ENCODE measurements around the gene OSGIN1. TPM values are rescaled to one million over a fixed set of nuclear protein-coding genes. Genes with fewer than 3 reads are reported as not detected.

The OSGIN1 gene
- total and polyA plus RNA-seq, 8 donors, result 2.6 to 28.6 (median 10.2) TPM

GRCh38 chr16:83917152-83918120 lies 35.6 kb upstream of the OSGIN1 start:
- WGBS, 5 donors, result 95 to 97% (median 96%) methylated on average over 34 to 51 of the region's 51 CpGs
- Histone ChIP-seq H3K27me3 (no peaks in the 10 kb centered on the region), H3K4me1 (peaks cover 0 to 5% (median 0%) of the 10 kb centered on the region in 4 donors), H3K9me3 (no peaks in the 10 kb centered on the region), H3K4me3 (no peak overlapping the region), H3K27ac (no peak overlapping the region), H3K36me3 (peaks cover 69 to 100% (median 95%) of the 10 kb centered on the region in 4 donors)
- DNase-seq, result no peak
- intact Hi-C loops (cut with DNase I; ENCODE audit: low total_unique reads), result no loop called here
- TF ChIP-seq POLR2A (IDR thresholded peaks at IDR 0.05) (no peak), POLR2AphosphoS5 (IDR thresholded peaks at IDR 0.05) (no peak), EP300 (IDR thresholded peaks at IDR 0.05) (no peak), CTCF (IDR thresholded peaks at IDR 0.05) (no peak)

GRCh38 chr16:83920894-83921491 lies 32.0 kb upstream of the OSGIN1 start:
- Histone ChIP-seq H3K4me1 (no peaks in the 10 kb centered on the region), H3K27ac (no peak overlapping the region), H3K27me3 (no peaks in the 10 kb centered on the region), H3K36me3 (peaks cover 40 to 95% (median 85%) of the 10 kb centered on the region in 4 donors), H3K9me3 (no peaks in the 10 kb centered on the region), H3K4me3 (no peak overlapping the region)
- 92 to 99% (median 94%) methylated on average over 2 of the region's 2 CpGs for WGBS, 5 donors
- intact Hi-C loops (cut with DNase I; ENCODE audit: low total_unique reads), result no loop called here
- TF ChIP-seq POLR2AphosphoS5 (IDR thresholded peaks at IDR 0.05) (no peak), POLR2A (IDR thresholded peaks at IDR 0.05) (no peak), CTCF (IDR thresholded peaks at IDR 0.05) (no peak), EP300 (IDR thresholded peaks at IDR 0.05) (no peak)
- no peak for DNase-seq

GRCh38 chr16:83923581-83924365 lies 29.3 kb upstream of the OSGIN1 start:
- WGBS, 5 donors, result 90 to 91% (median 91%) methylated on average over 21 to 31 of the region's 31 CpGs
- intact Hi-C loops (cut with DNase I; ENCODE audit: low total_unique reads), result no loop called here
- Histone ChIP-seq H3K4me3 (no peak overlapping the region), H3K4me1 (peaks cover 0 to 12% (median 9%) of the 10 kb centered on the region in 4 donors), H3K27me3 (no peaks in the 10 kb centered on the region), H3K9me3 (no peaks in the 10 kb centered on the region), H3K36me3 (peaks cover 14 to 80% (median 67%) of the 10 kb centered on the region in 4 donors), H3K27ac (no peak overlapping the region)
- TF ChIP-seq CTCF (IDR thresholded peaks at IDR 0.05) (no peak), POLR2A (IDR thresholded peaks at IDR 0.05) (no peak), POLR2AphosphoS5 (IDR thresholded peaks at IDR 0.05) (no peak), EP300 (IDR thresholded peaks at IDR 0.05) (no peak)
- DNase-seq, result no peak

GRCh38 chr16:83924686-83925085 lies 28.4 kb upstream of the OSGIN1 start:
- Histone ChIP-seq H3K4me1 (peaks cover 0 to 12% (median 9%) of the 10 kb centered on the region in 4 donors), H3K27me3 (no peaks in the 10 kb centered on the region), H3K4me3 (no peak overlapping the region), H3K9me3 (no peaks in the 10 kb centered on the region), H3K27ac (no peak overlapping the region), H3K36me3 (peaks cover 5 to 77% (median 64%) of the 10 kb centered on the region in 4 donors)
- no peak for TF ChIP-seq POLR2A (IDR thresholded peaks at IDR 0.05)
- TF ChIP-seq EP300 (IDR thresholded peaks at IDR 0.05), result no peak
- no peak for TF ChIP-seq CTCF (IDR thresholded peaks at IDR 0.05)
- no peak for TF ChIP-seq POLR2AphosphoS5 (IDR thresholded peaks at IDR 0.05)
- DNase-seq, result no peak
- intact Hi-C loops (cut with DNase I; ENCODE audit: low total_unique reads), result no loop called here
- 73 to 90% (median 82%) methylated on average over 13 of the region's 13 CpGs for WGBS, 5 donors

All from stomach (tissue), 9 donors.